H1 (cell line): ENCODE measurements around the gene DGKZ. TPM values are rescaled to one million over a fixed set of nuclear protein-coding genes. Genes with fewer than 3 reads are reported as not detected.

ENCODE experiments used
- NANOG ChIP-seq: IDR thresholded peaks from 2 replicates; pipeline ENCODE4 v1.6.1; 2011; ENCODE audit warnings: low read length, low read depth, mild to moderate bottlenecking, inconsistent platforms; ENCODE audit not compliant: insufficient read depth, poor library complexity, severe bottlenecking
- SIRT6 ChIP-seq: IDR thresholded peaks from one replicate; pipeline ENCODE4 v1.7.1; 2012; ENCODE audit warnings: low read length, inconsistent platforms
- SP2 ChIP-seq: IDR thresholded peaks from 2 replicates; pipeline ENCODE4 v1.6.1; 2012; ENCODE audit warnings: mild to moderate bottlenecking, low read length, inconsistent platforms
- polyA plus RNA-seq, 7 experiments: library from polyadenylated mRNA; depleted of rRNA in 3 of 7; stranded (reverse) in 5 of 7; unstranded in 2 of 7; fragments of >200 nt in 5 of 7; fragments of 200-250 nt in 2 of 7; gene quantifications; 1 replicate in 5 of 7; 2 replicates in 1 of 7; 4 replicates in 1 of 7; pipeline versions ENCODE4 v1.2.1 to v1.2.3, GENCODE V29; 2011 to 2013; ENCODE audit warnings: missing spikeins in 2 of 7, mixed read lengths in 2 of 7
- total RNA-seq: library from RNA; stranded (reverse); fragmentation: NEBNext Ultra II Directional; extraction: Animal tissue kit (Norgen Biotek cat#: 25700); gene quantifications from 2 replicates; pipeline ENCODE4 v1.2.1, GENCODE V29; 2021

Gene DGKZ
- total and polyA plus RNA-seq, 2 of the 8 experiments (the other 6 are each of a cell fraction or from before 2014, with no cell fraction given): 84.4 to 184 TPM

- TF ChIP-seq SIRT6 (no peak), SP2 (no peak), NANOG (no peak)
Measured at GRCh38 chr11:46351606-46352005, 4.3 kb downstream of the DGKZ start (continued).
